GM12878 (cell line): ENCODE measurements around the gene RECQL5. TPM values are rescaled to one million over a fixed set of nuclear protein-coding genes. Genes with fewer than 3 reads are reported as not detected.

Experiments
- ATAC-seq: fragments of 200-7000 bp; cut with Tn5 transposase; 3 replicates; pipeline ENCODE4 v1.9.1; 2020; ENCODE audit warnings: mild to moderate bottlenecking, moderate library complexity
- BruUV-seq: library from RNA; stranded (reverse); fragments of 400-500 nt; replicated peaks from 2 replicates; lab custom pipeline; 2021; lab: Mats Ljungman, UMichigan
- CTCF ChIA-PET: fragments of 300-600 bp; sonication (Branson Sonifier 250); formaldehyde crosslinking; extraction: SDS; loops from one replicate; lab custom pipeline; 2021; ENCODE audit warnings: inconsistent platforms; lab: Yijun Ruan, JAX
- POLR2A ChIA-PET: fragments of 350-600 bp; formaldehyde crosslinking; extraction: SDS; loops from one replicate; lab custom pipeline; 2021; ENCODE audit warnings: inconsistent platforms; lab: Charles Lee
- RAD21 ChIA-PET: fragments of 300-600 bp; sonication (Branson Sonifier 250); formaldehyde crosslinking; loops from one replicate; lab custom pipeline; 2023; ENCODE audit warnings: antibody characterized with exemption; ENCODE audit not compliant: unreplicated experiment; lab: Charles Lee
- SMC1A ChIA-PET: fragments of 300-600 bp; sonication (Branson Sonifier 250); formaldehyde crosslinking; loops from one replicate; lab custom pipeline; 2023; ENCODE audit not compliant: unreplicated experiment, uncharacterized antibody; lab: Charles Lee
- DNase-seq: peaks from one replicate; pipeline ENCODE4 v3.0.0-alpha.2; 2011; ENCODE audit warnings: low read depth, low spot score
- FAIRE-seq: peaks from 3 replicates; lab custom pipeline; 2011; peaks lifted over from hg19 to GRCh38; lab: Jason Lieb, UNC
- H2AFZ ChIP-seq: 2 replicates; pipeline ENCODE4 v1.6.0; 2011; ENCODE audit warnings: low read depth, low read length, control low read depth; ENCODE audit not compliant: control insufficient read depth
- H3K27ac ChIP-seq: 2 replicates; pipeline ENCODE4 v1.5.1; 2011; ENCODE audit warnings: control low read depth; ENCODE audit not compliant: control insufficient read depth, insufficient read depth
- H3K27me3 ChIP-seq, 2 experiments: replicated peaks in 1 of 2; 2 replicates each; pipeline versions ENCODE4 v1.6.0 to v1.6.1; 2011; ENCODE audit warnings: low read length in 1 of 2; ENCODE audit not compliant: control insufficient read depth in 2 of 2, insufficient read depth in 2 of 2
- H3K36me3 ChIP-seq, 2 experiments: 2 replicates each; pipeline ENCODE4 v1.5.1; 2011; ENCODE audit warnings: low read length in 1 of 2; ENCODE audit not compliant: control insufficient read depth in 2 of 2, insufficient read depth in 2 of 2
- H3K4me1 ChIP-seq: 2 replicates; pipeline ENCODE4 v1.6.1; 2011; ENCODE audit warnings: mild to moderate bottlenecking, low read length, moderate library complexity, mixed read lengths; ENCODE audit not compliant: control insufficient read depth, insufficient read depth
- H3K4me2 ChIP-seq: 2 replicates; pipeline ENCODE4 v1.6.0; 2011; ENCODE audit warnings: control low read depth; ENCODE audit not compliant: control insufficient read depth, insufficient read depth
- H3K4me3 ChIP-seq: fragments of 200-600 bp; sonication (generic); 2 replicates; pipeline ENCODE4 v1.5.1; 2016
- H3K79me2 ChIP-seq: 2 replicates; pipeline ENCODE4 v1.6.0; 2011; ENCODE audit warnings: low read length; ENCODE audit not compliant: control insufficient read depth, insufficient read depth
- H3K9ac ChIP-seq: 2 replicates; pipeline ENCODE4 v1.8.0; 2011; ENCODE audit warnings: low read length, control low read depth, mixed read lengths; ENCODE audit not compliant: control insufficient read depth, insufficient read depth
- H3K9me3 ChIP-seq: replicated peaks from 3 replicates; pipeline ENCODE4 v1.5.1; 2011; ENCODE audit warnings: mild to moderate bottlenecking, low read length; ENCODE audit not compliant: control insufficient read depth, insufficient read depth
- H4K20me1 ChIP-seq: 2 replicates; pipeline ENCODE4 v1.6.0; 2011; ENCODE audit not compliant: control insufficient read depth, insufficient read depth
- CHD2 ChIP-seq: IDR thresholded peaks from 2 replicates; pipeline ENCODE4 v1.6.1; 2011; ENCODE audit warnings: low read depth, low read length, improper control_type of control experiment, borderline replicate concordance
- FOXK2 ChIP-seq: fragments of 450-650 bp; IDR thresholded peaks from 2 replicates; pipeline ENCODE4 v1.6.1; 2017; ENCODE audit warnings: mild to moderate bottlenecking, moderate library complexity
- HDAC2 ChIP-seq: fragments of 200-600 bp; sonication (generic); IDR thresholded peaks from 2 replicates; pipeline ENCODE4 v1.6.1; 2017
- MYC ChIP-seq: IDR thresholded peaks from 2 replicates; pipeline ENCODE4 v1.6.1; 2011; ENCODE audit warnings: mild to moderate bottlenecking, low read length, moderate library complexity, inconsistent platforms; ENCODE audit not compliant: insufficient read depth, insufficient replicate concordance, insufficient read length, severe bottlenecking
- NFYB ChIP-seq: IDR thresholded peaks from 2 replicates; pipeline ENCODE4 v1.6.1; 2011; ENCODE audit warnings: low read depth, mild to moderate bottlenecking, low read length, improper control_type of control experiment, moderate library complexity; ENCODE audit not compliant: insufficient read depth
- POLR2AphosphoS2 ChIP-seq: IDR thresholded peaks from 2 replicates; pipeline ENCODE4 v1.6.1; 2011; ENCODE audit warnings: low read depth, mild to moderate bottlenecking, low read length, improper control_type of control experiment, moderate library complexity
- RAD51 ChIP-seq: fragments of 450-650 bp; IDR thresholded peaks from 2 replicates; pipeline ENCODE4 v1.6.1; 2016; ENCODE audit warnings: moderate library complexity, mild to moderate bottlenecking, inconsistent platforms
- RFX5 ChIP-seq: IDR thresholded peaks from 2 replicates; pipeline ENCODE4 v1.6.1; 2011; ENCODE audit warnings: low read depth, low read length, improper control_type of control experiment
- SPI1 ChIP-seq: IDR thresholded peaks from 2 replicates; pipeline ENCODE4 v1.6.1; 2011; ENCODE audit warnings: low read depth, mild to moderate bottlenecking, low read length, moderate library complexity, borderline replicate concordance; ENCODE audit not compliant: insufficient read depth
- WGBS: methylation state at CpG from one replicate; pipeline ENCODE4 v1.1.6; 2016; ENCODE audit warnings: low lambda C conversion rate; ENCODE audit not compliant: insufficient replicate concordance, insufficient coverage; ENCODE audit errors: missing lambda C conversion rate; 5-methylcytosine and 5-hydroxymethylcytosine counted together
- in situ Hi-C: fragments of 300-500 bp; cut with MboI; formaldehyde crosslinking; loops from 9 replicates; pipeline ENCODE4 v1.14.3; 2018; ENCODE audit warnings: mixed read lengths
- intact Hi-C: fragments of 100-400 bp; cut with micrococcal nuclease; formaldehyde crosslinking; loops from one replicate; pipeline ENCODE4 v1.14.2; 2022; ENCODE audit not compliant: unreplicated experiment
- polyA plus RNA-seq, 11 experiments: library from polyadenylated mRNA; depleted of rRNA in 4 of 11; unstranded in 6 of 11; stranded (reverse) in 5 of 11; fragments of >200 nt; fragmentation: Nextera tagmentation in 4 of 11; fragmentation: Illumina TruSeq in 1 of 11; extraction: Ambion mirVana in 4 of 11; extraction: Trizol in 1 of 11; gene quantifications; 1 replicate in 1 of 11; 2 replicates in 10 of 11; pipeline versions ENCODE4 v1.2.1 to v1.2.3, GENCODE V29; 2011 to 2016; ENCODE audit warnings: inconsistent platforms in 2 of 11, missing spikeins in 2 of 11, low read depth in 1 of 11
- total RNA-seq, 4 experiments: library from RNA; depleted of rRNA in 3 of 4; stranded (reverse); fragments of >200 nt in 3 of 4; fragmentation: Illumina TruSeq in 1 of 4; extraction: Trizol in 1 of 4; gene quantifications; 2 replicates each; pipeline versions ENCODE4 v1.2.1 to v1.2.3, GENCODE V29; 2013 to 2021
- TF ChIP-seq, protein P1 (sequence below): fragments of 450-650 bp; IDR thresholded peaks from 2 replicates; pipeline ENCODE4 v1.6.1; 2018; ENCODE audit warnings: mild to moderate bottlenecking, low read depth, moderate library complexity; ENCODE audit not compliant: partially characterized antibody
- TF ChIP-seq, protein P2 (sequence below): fragments of 450-650 bp; IDR thresholded peaks from 2 replicates; pipeline ENCODE4 v1.6.1; 2017; ENCODE audit warnings: mild to moderate bottlenecking, moderate library complexity
- TF ChIP-seq, protein P3 (sequence below): IDR thresholded peaks from 2 replicates; pipeline ENCODE4 v1.6.1; 2012; ENCODE audit warnings: mild to moderate bottlenecking, low read depth, low read length

RECQL5 gene
- total and polyA plus RNA-seq, 10 of the 15 experiments (the other 5 are each of a cell fraction or from before 2014, with no cell fraction given) = 3.6 to 30.6 (median 20.1) TPM

DNA sequence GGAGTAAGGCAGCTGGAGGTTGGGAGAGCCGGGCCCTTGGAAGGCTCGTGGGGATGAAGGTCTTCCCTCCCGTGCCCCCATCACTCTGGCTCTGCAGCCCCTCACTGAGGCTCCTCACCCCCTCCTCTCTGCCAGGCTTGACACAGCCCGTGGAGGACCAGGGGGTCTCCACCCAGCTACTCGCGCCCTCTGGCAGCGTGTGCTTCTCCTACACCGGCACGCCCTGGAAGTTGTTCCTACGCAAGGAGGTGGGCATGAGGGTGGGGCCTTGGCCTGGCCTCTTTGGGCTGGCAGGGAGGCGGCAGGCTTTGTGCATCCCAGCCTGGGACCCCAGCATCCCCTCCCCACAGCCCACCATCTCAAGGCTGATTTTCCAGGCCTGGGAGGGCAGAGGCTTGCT lies 49.3 kb downstream of the RECQL5 start:
- H3K4me1 ChIP-seq = no peaks in the 10 kb centered on the region
- WGBS = 60% methylated on average over 11 of the region's 11 CpGs
- in situ Hi-C loops (no loop called here), intact Hi-C loops (no loop called here)
- BruUV-seq = no TSS peak
- DNase-seq (no peak), FAIRE-seq (no peak), ATAC-seq (no peak)
- no peaks in the 10 kb centered on the region for H3K36me3 ChIP-seq
- H4K20me1 ChIP-seq = no peaks in the 10 kb centered on the region
- H3K9me3 ChIP-seq = no peaks in the 10 kb centered on the region
- H3K27me3 ChIP-seq = no peaks in the 10 kb centered on the region
- no peak overlapping the region for H3K27ac ChIP-seq
- H2AFZ ChIP-seq = no peak overlapping the region
- CTCF ChIA-PET = interaction anchor here (1.2 to 2.2 kb wide), 4 partner anchors 14 to 132 kb away, joined by 4 to 11 read pairs (median 10); partner anchors contain the start of gene SMIM5
- no peaks in the 10 kb centered on the region for H3K79me2 ChIP-seq
- SMC1A ChIA-PET = no interaction called here
- H3K9ac ChIP-seq = no peak overlapping the region
- POLR2A ChIA-PET = no interaction called here
- H3K4me3 ChIP-seq = no peak overlapping the region
- RAD21 ChIA-PET = no interaction called here
- H3K4me2 ChIP-seq = no peak overlapping the region
- TF ChIP-seq POLR2AphosphoS2 = no peak
- TF ChIP-seq NFYB = no peak
- TF ChIP-seq MYC = no peak
- TF ChIP-seq FOXK2 = no peak
- TF ChIP-seq HDAC2 = no peak
- TF ChIP-seq, protein P1, sequence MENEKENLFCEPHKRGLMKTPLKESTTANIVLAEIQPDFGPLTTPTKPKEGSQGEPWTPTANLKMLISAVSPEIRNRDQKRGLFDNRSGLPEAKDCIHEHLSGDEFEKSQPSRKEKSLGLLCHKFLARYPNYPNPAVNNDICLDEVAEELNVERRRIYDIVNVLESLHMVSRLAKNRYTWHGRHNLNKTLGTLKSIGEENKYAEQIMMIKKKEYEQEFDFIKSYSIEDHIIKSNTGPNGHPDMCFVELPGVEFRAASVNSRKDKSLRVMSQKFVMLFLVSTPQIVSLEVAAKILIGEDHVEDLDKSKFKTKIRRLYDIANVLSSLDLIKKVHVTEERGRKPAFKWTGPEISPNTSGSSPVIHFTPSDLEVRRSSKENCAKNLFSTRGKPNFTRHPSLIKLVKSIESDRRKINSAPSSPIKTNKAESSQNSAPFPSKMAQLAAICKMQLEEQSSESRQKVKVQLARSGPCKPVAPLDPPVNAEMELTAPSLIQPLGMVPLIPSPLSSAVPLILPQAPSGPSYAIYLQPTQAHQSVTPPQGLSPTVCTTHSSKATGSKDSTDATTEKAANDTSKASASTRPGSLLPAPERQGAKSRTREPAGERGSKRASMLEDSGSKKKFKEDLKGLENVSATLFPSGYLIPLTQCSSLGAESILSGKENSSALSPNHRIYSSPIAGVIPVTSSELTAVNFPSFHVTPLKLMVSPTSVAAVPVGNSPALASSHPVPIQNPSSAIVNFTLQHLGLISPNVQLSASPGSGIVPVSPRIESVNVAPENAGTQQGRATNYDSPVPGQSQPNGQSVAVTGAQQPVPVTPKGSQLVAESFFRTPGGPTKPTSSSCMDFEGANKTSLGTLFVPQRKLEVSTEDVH = no peak
- TF ChIP-seq RFX5 = no peak
- TF ChIP-seq CHD2 = no peak
- TF ChIP-seq, protein P2, sequence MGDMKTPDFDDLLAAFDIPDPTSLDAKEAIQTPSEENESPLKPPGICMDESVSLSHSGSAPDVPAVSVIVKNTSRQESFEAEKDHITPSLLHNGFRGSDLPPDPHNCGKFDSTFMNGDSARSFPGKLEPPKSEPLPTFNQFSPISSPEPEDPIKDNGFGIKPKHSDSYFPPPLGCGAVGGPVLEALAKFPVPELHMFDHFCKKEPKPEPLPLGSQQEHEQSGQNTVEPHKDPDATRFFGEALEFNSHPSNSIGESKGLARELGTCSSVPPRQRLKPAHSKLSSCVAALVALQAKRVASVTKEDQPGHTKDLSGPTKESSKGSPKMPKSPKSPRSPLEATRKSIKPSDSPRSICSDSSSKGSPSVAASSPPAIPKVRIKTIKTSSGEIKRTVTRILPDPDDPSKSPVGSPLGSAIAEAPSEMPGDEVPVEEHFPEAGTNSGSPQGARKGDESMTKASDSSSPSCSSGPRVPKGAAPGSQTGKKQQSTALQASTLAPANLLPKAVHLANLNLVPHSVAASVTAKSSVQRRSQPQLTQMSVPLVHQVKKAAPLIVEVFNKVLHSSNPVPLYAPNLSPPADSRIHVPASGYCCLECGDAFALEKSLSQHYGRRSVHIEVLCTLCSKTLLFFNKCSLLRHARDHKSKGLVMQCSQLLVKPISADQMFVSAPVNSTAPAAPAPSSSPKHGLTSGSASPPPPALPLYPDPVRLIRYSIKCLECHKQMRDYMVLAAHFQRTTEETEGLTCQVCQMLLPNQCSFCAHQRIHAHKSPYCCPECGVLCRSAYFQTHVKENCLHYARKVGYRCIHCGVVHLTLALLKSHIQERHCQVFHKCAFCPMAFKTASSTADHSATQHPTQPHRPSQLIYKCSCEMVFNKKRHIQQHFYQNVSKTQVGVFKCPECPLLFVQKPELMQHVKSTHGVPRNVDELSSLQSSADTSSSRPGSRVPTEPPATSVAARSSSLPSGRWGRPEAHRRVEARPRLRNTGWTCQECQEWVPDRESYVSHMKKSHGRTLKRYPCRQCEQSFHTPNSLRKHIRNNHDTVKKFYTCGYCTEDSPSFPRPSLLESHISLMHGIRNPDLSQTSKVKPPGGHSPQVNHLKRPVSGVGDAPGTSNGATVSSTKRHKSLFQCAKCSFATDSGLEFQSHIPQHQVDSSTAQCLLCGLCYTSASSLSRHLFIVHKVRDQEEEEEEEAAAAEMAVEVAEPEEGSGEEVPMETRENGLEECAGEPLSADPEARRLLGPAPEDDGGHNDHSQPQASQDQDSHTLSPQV = no peak
- no peak for TF ChIP-seq RAD51
- TF ChIP-seq, protein P3, sequence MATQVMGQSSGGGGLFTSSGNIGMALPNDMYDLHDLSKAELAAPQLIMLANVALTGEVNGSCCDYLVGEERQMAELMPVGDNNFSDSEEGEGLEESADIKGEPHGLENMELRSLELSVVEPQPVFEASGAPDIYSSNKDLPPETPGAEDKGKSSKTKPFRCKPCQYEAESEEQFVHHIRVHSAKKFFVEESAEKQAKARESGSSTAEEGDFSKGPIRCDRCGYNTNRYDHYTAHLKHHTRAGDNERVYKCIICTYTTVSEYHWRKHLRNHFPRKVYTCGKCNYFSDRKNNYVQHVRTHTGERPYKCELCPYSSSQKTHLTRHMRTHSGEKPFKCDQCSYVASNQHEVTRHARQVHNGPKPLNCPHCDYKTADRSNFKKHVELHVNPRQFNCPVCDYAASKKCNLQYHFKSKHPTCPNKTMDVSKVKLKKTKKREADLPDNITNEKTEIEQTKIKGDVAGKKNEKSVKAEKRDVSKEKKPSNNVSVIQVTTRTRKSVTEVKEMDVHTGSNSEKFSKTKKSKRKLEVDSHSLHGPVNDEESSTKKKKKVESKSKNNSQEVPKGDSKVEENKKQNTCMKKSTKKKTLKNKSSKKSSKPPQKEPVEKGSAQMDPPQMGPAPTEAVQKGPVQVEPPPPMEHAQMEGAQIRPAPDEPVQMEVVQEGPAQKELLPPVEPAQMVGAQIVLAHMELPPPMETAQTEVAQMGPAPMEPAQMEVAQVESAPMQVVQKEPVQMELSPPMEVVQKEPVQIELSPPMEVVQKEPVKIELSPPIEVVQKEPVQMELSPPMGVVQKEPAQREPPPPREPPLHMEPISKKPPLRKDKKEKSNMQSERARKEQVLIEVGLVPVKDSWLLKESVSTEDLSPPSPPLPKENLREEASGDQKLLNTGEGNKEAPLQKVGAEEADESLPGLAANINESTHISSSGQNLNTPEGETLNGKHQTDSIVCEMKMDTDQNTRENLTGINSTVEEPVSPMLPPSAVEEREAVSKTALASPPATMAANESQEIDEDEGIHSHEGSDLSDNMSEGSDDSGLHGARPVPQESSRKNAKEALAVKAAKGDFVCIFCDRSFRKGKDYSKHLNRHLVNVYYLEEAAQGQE = no peak
- no peak for TF ChIP-seq SPI1
